Central memory CD8-positive, alpha-beta T cell (primary cell): ENCODE measurements around the gene MIOX.
"Not testable (repeated sequence)": the region's sequence is repeated elsewhere in the genome, so short reads cannot be mapped to it uniquely, and the experiment has no call there.

Source experiments
- ATAC-seq: fragments of 150-1000 bp; cut with Tn5 transposase; replicated peaks from 2 replicates; pipeline ENCODE4 v1.10.0; 2022; ENCODE audit warnings: mild to moderate bottlenecking, moderate FRiP score, moderate number of reproducible peaks; ENCODE audit not compliant: poor library complexity, severe bottlenecking; ENCODE audit errors: extremely low read depth
- DNase-seq, 2 donors: peaks; one replicate each; pipeline ENCODE4 v3.0.0; 2021; ENCODE audit warnings: low spot score in 2 of 2
- H3K27ac Mint-ChIP-seq: one replicate; pipeline ENCODE4 v1.8.0; 2022; ENCODE audit warnings: low read depth, mild to moderate bottlenecking, moderate library complexity, mixed read lengths
- H3K27me3 Mint-ChIP-seq: one replicate; pipeline ENCODE4 v1.8.0; 2022; ENCODE audit warnings: mixed read lengths
- H3K36me3 Mint-ChIP-seq: one replicate; pipeline ENCODE4 v1.8.0; 2022; ENCODE audit warnings: mild to moderate bottlenecking, moderate library complexity, mixed read lengths; ENCODE audit not compliant: insufficient read depth
- H3K4me1 Mint-ChIP-seq: one replicate; pipeline ENCODE4 v1.8.0; 2022; ENCODE audit warnings: mixed read lengths
- H3K4me3 Mint-ChIP-seq: one replicate; pipeline ENCODE4 v1.8.0; 2022; ENCODE audit warnings: mild to moderate bottlenecking, moderate library complexity, mixed read lengths
- H3K9me3 Mint-ChIP-seq: one replicate; pipeline ENCODE4 v1.8.0; 2022; ENCODE audit warnings: mixed read lengths

The MIOX gene

DNA sequence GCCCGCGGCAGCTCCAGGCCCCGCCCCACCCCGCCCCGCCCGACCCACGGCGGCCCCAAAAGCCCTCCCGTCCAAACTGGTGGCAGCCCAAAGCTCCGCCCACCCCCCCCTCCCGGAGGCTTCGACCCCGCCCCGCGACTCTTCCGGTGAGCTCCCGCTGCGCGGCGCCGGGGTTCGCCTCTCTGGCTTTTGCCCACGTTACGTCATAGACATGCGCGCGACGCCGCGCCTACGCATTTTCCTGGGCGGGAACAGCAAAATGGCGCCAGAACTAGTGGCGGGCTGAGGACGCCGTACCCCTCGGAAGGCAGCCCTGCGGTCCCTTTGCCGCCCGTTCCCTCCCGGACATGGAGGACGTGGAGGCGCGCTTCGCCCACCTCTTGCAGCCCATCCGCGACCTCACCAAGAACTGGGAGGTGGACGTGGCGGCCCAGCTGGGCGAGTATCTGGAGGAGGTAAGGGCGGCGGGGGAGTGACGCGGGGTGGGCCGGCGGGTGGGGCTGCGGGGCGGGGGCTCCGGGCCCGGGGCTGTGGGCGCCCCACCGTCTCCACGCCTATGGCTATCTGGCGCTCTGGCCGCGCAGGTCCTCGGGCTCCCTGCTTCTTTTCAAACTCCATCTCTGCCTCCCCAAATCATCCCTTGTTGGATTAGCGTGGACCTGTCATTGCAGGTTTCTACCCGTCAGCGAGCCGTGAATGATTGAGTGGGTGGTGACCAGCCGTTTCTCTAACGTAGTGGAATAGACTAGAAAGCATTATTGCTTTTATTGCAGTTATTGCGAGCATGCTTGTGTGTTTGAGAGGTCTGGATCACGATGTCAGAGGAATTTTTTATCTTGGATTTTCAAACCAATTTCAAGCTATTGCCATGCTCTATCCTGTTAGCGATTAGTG, 21.6 kb downstream of the MIOX start, which contains the start of gene NCAPH2:
NCAPH2 (plus strand) TSS at position 234 of the 894 bp plus-strand sequence; CDS start at position 348, 114 bp downstream.
- ATAC-seq (peak; percentile 75), DNase-seq (peak; percentile 93 to 96)
- Mint-ChIP-seq H3K9me3 (no peaks in the 10 kb centered on the region), H3K4me1 (peaks cover 24% of the 10 kb centered on the region), H3K27ac (peak within 1 kb of the TSS; percentile 88), H3K27me3 (no peaks in the 10 kb centered on the region), H3K4me3 (peak within 1 kb of the TSS; percentile 94), H3K36me3 (peaks cover 13% of the 10 kb centered on the region)

DNA sequence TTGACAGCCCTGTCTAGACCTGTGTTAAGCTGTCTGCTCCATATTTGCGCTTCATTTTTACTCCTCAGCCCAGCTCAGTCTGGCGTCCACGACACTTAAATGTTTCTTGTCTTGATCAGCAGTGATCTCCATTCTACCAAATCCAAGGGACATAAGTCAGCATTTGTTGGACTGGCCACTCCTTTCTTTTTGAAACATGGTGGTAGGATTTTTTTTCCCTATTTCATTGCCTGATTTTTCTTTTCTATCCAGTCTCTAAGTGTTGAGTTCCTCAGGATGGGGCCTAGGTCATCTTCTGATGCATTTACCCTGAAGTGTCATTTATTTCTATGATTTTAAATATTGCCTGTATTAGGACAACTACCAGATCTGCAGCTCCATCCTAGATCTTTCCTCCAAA, 22.2 kb downstream of the MIOX start:
- ATAC-seq (no peak), DNase-seq (no peak)
- peaks cover 24% of the 10 kb centered on the region for H3K4me1 Mint-ChIP-seq
- no peaks in the 10 kb centered on the region for H3K9me3 Mint-ChIP-seq
- H3K4me3 Mint-ChIP-seq = peak overlapping the region; percentile 94
- peak overlapping the region; percentile 88 for H3K27ac Mint-ChIP-seq
- H3K27me3 Mint-ChIP-seq = no peaks in the 10 kb centered on the region
- peaks cover 13% of the 10 kb centered on the region for H3K36me3 Mint-ChIP-seq

DNA sequence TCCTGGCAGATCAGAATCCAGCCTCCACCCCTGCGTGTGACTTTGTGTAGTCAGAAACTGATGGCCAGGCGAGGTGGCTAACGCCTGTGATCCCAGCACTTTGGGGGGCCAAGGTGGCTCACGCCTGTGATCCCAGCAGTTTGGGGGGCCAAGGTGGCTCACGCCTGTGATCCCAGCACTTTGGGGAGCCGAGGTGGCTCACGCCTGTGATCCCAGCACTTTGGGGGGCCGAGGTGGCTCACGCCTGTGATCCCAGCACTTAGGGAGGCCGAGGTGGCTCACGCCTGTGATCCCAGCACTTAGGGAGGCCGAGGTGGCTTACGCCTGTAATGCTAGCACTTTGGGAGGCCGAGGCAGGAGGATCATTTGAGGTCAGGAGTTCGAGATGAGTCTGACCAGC, 26.5 kb downstream of the MIOX start:
- Mint-ChIP-seq H3K9me3 (no peaks in the 10 kb centered on the region), H3K4me3 (no peak overlapping the region), H3K27me3 (no peaks in the 10 kb centered on the region), H3K36me3 (peaks cover 25% of the 10 kb centered on the region), H3K4me1 (peaks cover 23% of the 10 kb centered on the region), H3K27ac (no peak overlapping the region)
- DNase-seq (no peak), ATAC-seq (no peak)

DNA sequence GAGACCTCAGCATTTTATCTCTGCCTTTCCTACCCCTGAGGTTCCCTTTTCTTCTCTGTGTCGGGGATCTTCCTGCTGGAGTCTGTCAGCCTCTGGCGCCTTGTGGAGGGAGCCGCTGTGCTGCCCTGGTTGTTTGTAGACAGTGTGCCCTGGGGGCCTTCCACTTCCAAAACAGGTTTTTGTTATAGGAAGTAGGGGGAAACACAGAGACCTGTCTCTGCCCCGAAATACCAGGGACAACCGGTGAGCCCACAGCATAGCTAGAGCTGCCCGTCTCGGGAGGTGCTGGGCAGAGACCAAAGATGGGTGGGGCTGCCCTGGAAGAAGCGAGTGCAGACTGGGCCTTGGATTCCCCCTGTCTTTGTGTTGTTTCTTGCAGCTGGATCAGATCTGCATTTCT, 29.4 kb downstream of the MIOX start:
- no peak for ATAC-seq
- Mint-ChIP-seq H3K27me3 (no peaks in the 10 kb centered on the region), H3K27ac (no peak overlapping the region), H3K36me3 (peaks cover 38% of the 10 kb centered on the region), H3K9me3 (no peaks in the 10 kb centered on the region), H3K4me1 (peaks cover 7% of the 10 kb centered on the region), H3K4me3 (no peak overlapping the region)
- no peak for DNase-seq

- peaks cover 36% of the 10 kb centered on the region for H3K36me3 Mint-ChIP-seq
Measured at GRCh38 chr22:50516891-50517290, 30.2 kb downstream of the MIOX start.

DNA sequence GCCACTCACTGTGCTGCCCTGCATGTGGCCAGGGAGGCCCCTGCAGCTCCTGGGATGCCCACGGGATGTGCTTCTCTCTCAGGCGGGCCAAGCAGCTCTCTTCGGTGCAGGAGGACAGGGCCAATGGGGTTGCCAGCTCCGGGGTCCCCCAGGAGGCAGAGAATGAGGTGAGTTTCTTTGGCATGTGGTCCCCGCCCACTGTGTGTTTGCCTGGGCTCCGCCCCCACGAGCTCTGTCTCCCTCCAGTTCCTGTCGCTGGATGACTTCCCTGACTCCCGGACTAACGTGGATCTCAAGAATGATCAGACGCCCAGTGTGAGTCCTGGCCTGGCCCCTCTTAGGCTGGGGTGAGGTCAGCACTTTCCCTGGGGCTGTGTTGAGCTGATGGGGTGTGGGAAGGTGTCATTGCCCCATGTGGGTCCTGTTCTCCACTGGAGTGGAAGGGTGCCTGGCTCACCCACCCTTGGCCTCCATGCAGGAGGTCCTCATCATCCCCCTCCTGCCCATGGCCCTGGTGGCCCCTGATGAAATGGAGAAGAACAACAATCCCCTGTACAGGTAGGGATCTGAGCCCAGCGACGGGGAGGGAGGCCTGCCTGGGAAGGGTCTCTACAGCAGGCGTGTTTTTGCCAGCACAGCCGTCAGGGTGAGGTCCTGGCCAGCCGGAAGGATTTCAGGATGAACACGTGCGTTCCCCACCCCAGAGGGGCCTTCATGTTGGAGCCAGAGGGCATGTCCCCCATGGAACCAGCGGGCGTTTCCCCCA, 31.0 kb downstream of the MIOX start:
- ATAC-seq = no peak
- Mint-ChIP-seq H3K4me1 (peaks cover 7% of the 10 kb centered on the region), H3K36me3 (peaks cover 38% of the 10 kb centered on the region), H3K4me3 (no peak overlapping the region), H3K27me3 (no peaks in the 10 kb centered on the region), H3K27ac (no peak overlapping the region), H3K9me3 (no peaks in the 10 kb centered on the region)
- no peak for DNase-seq

More at GRCh38 chr22:50516891-50517290, 30.2 kb downstream of the MIOX start:
- peaks cover 7% of the 10 kb centered on the region for H3K4me1 Mint-ChIP-seq
- H3K27me3 Mint-ChIP-seq = no peaks in the 10 kb centered on the region
- ATAC-seq (no peak), DNase-seq (no peak)
- H3K9me3 Mint-ChIP-seq = no peaks in the 10 kb centered on the region
- no peak overlapping the region for H3K27ac Mint-ChIP-seq
- no peak overlapping the region for H3K4me3 Mint-ChIP-seq

GRCh38 chr22:50518606-50519005, 31.9 kb downstream of the MIOX start:
- ATAC-seq = no peak
- Mint-ChIP-seq H3K9me3 (no peaks in the 10 kb centered on the region), H3K36me3 (peaks cover 44% of the 10 kb centered on the region), H3K4me3 (no peak overlapping the region), H3K4me1 (peaks cover 11% of the 10 kb centered on the region), H3K27me3 (no peaks in the 10 kb centered on the region), H3K27ac (no peak overlapping the region)
- DNase-seq = no peak

- no peaks in the 10 kb centered on the region for H3K27me3 Mint-ChIP-seq
- ATAC-seq (no peak), DNase-seq (no peak)
- no peaks in the 10 kb centered on the region for H3K9me3 Mint-ChIP-seq
- peaks cover 49% of the 10 kb centered on the region for H3K36me3 Mint-ChIP-seq
- H3K4me3 Mint-ChIP-seq = no peak overlapping the region
- peaks cover 12% of the 10 kb centered on the region for H3K4me1 Mint-ChIP-seq
- no peak overlapping the region for H3K27ac Mint-ChIP-seq
Measured at GRCh38 chr22:50519151-50519550, 32.5 kb downstream of the MIOX start.

DNA sequence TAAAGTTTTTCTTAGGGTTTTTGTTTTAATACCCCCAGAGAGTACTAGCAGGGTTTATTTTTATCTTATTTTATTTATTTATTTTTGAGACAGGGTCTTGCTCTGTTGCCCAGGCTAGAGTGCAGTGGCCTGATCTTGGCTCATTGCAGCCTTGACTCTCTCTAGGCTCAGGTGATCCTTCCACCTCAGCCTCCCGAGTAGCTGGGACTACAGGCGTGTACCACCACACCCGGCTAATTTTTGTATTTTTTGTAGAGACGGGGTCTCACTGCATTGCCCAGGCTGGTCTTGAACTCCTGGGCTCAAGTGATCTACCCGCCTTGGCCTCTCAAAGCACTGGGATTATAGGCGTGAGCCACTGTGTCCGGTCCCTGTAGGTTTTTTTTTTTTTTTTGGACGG, 33.5 kb downstream of the MIOX start:
- DNase-seq, ATAC-seq, H3K9me3 Mint-ChIP-seq, H3K4me3 Mint-ChIP-seq, H3K27me3 Mint-ChIP-seq, H3K27ac Mint-ChIP-seq: not testable (repeated sequence)
- peaks cover 21% of the 10 kb centered on the region for H3K4me1 Mint-ChIP-seq
- H3K36me3 Mint-ChIP-seq = peaks cover 54% of the 10 kb centered on the region

GRCh38 chr22:50520826-50521453, 34.3 kb downstream of the MIOX start:
- H3K4me3 Mint-ChIP-seq = no peak overlapping the region
- ATAC-seq (no peak), DNase-seq (no peak)
- H3K9me3 Mint-ChIP-seq = no peaks in the 10 kb centered on the region
- no peaks in the 10 kb centered on the region for H3K27me3 Mint-ChIP-seq
- H3K27ac Mint-ChIP-seq = no peak overlapping the region
- H3K36me3 Mint-ChIP-seq = peaks cover 59% of the 10 kb centered on the region
- H3K4me1 Mint-ChIP-seq = peaks cover 16% of the 10 kb centered on the region

GRCh38 chr22:50521710-50522109, 35.1 kb downstream of the MIOX start:
- Mint-ChIP-seq H3K4me3 (no peak overlapping the region), H3K27me3 (no peaks in the 10 kb centered on the region), H3K4me1 (peaks cover 16% of the 10 kb centered on the region), H3K9me3 (no peaks in the 10 kb centered on the region), H3K36me3 (peaks cover 55% of the 10 kb centered on the region), H3K27ac (peak overlapping the region; percentile 19)
- ATAC-seq = no peak
- no peak for DNase-seq

- H3K36me3 Mint-ChIP-seq = peaks cover 57% of the 10 kb centered on the region
- H3K27me3 Mint-ChIP-seq = no peaks in the 10 kb centered on the region
- no peak for ATAC-seq
- H3K27ac Mint-ChIP-seq = peak overlapping the region; percentile 19
- H3K9me3 Mint-ChIP-seq = no peaks in the 10 kb centered on the region
- peaks cover 22% of the 10 kb centered on the region for H3K4me1 Mint-ChIP-seq
- no peak overlapping the region for H3K4me3 Mint-ChIP-seq
- DNase-seq = no peak
Measured at GRCh38 chr22:50522208-50522805, 35.6 kb downstream of the MIOX start.
